ENCODE measurements around the gene LMBR1L. TPM values are rescaled to one million over a fixed set of nuclear protein-coding genes. Genes with fewer than 3 reads are reported as not detected.

The LMBR1L gene
- total RNA-seq, 3 donors from 2014 or later: 27.5 to 35.5 (median 28.8) TPM

Other genes with a start within 250 kb of the LMBR1L start
- gene RND1, start 245.0 kb downstream of the LMBR1L start, total RNA-seq: 1 to 10 TPM; 1.3 to 2.2 (median 2.0) TPM
- gene FKBP11, start 185.4 kb downstream of the LMBR1L start, total RNA-seq: 100 to 1,000 TPM; 119 to 171 (median 134) TPM
- 100 to 1,000 TPM in 2 of 3 donors, 10 to 100 TPM in 1; 98.6 to 110 (median 109) TPM for gene ARF3, start 153.4 kb downstream of the LMBR1L start, total RNA-seq
- gene WNT10B, start 139.1 kb downstream of the LMBR1L start, total RNA-seq: under 1 TPM; 0.13 to 0.46 (median 0.24) TPM
- gene WNT1, start 132.5 kb downstream of the LMBR1L start, total RNA-seq: not detected
- gene DDN, start 111.5 kb downstream of the LMBR1L start, total RNA-seq: 1 to 10 TPM in 2 of 3 donors, under 1 TPM in 1; 0.57 to 1.4 (median 1.2) TPM
- 10 to 100 TPM; 68.1 to 70.6 (median 68.4) TPM for gene PRKAG1, start 92.1 kb downstream of the LMBR1L start, total RNA-seq
- 100 to 1,000 TPM; 102 to 106 (median 105) TPM for gene KMT2D, start 50.1 kb downstream of the LMBR1L start, total RNA-seq
- 1 to 10 TPM; 4.5 to 5.2 (median 4.5) TPM for gene RHEBL1, start 40.9 kb downstream of the LMBR1L start, total RNA-seq
- gene DHH, start 16.0 kb downstream of the LMBR1L start, total RNA-seq: under 1 TPM in 1 of 3 donors, not detected in 2; 0.11 TPM
- 1,000 to 10,000 TPM; 2,095 to 2,519 (median 2,182) TPM for gene TUBA1B, start 20.5 kb upstream of the LMBR1L start, total RNA-seq
- 10 to 100 TPM; 23.5 to 37.0 (median 24.7) TPM for gene TUBA1A, start 78.2 kb upstream of the LMBR1L start, total RNA-seq
- 100 to 1,000 TPM; 529 to 597 (median 572) TPM for gene TUBA1C, start 154.2 kb upstream of the LMBR1L start, total RNA-seq
- gene PRPH, start 184.3 kb upstream of the LMBR1L start, total RNA-seq: not detected
- gene TROAP, start 212.4 kb upstream of the LMBR1L start, total RNA-seq: 10 to 100 TPM; 11.6 to 16.8 (median 13.7) TPM
- gene C1QL4, start 226.3 kb upstream of the LMBR1L start, total RNA-seq: not detected
- under 1 TPM in 1 of 3 donors, not detected in 2; 0.11 TPM for gene DNAJC22, start 236.0 kb upstream of the LMBR1L start, total RNA-seq

All from activated T-cell treated with anti-CD3 and anti-CD28 coated beads, Interleukin-2, amount 50 U/mL, for 4 hours (primary cell).